NT2/D1 (cell line): Measurements from ENCODE around the gene PANK2.

Experiments used
- DNase-seq: peaks from one replicate; pipeline ENCODE4 v3.0.0-alpha.2; 2011; ENCODE audit warnings: low read depth, low spot score
- H3K27me3 ChIP-seq: 2 replicates; pipeline ENCODE4 v1.6.0; 2011; ENCODE audit warnings: mild to moderate bottlenecking; ENCODE audit not compliant: insufficient read length, insufficient read depth
- H3K36me3 ChIP-seq: 2 replicates; pipeline ENCODE4 v1.6.1; 2011; ENCODE audit warnings: mild to moderate bottlenecking, low read length, mixed read lengths; ENCODE audit not compliant: insufficient read depth, insufficient read length
- H3K4me1 ChIP-seq: 2 replicates; pipeline ENCODE4 v1.5.1; 2011; ENCODE audit not compliant: insufficient read depth, insufficient read length
- H3K4me3 ChIP-seq: 2 replicates; pipeline ENCODE4 v1.5.1; 2011; ENCODE audit warnings: low read depth; ENCODE audit not compliant: insufficient read length
- H3K9ac ChIP-seq: 2 replicates; pipeline ENCODE4 v1.6.0; 2011; ENCODE audit warnings: low read depth; ENCODE audit not compliant: insufficient read length
- H3K9me3 ChIP-seq: 2 replicates; pipeline ENCODE4 v1.5.1; 2011; ENCODE audit warnings: mild to moderate bottlenecking, low read length; ENCODE audit not compliant: insufficient read depth
- SUZ12 ChIP-seq: IDR thresholded peaks from 2 replicates; pipeline ENCODE4 v1.6.1; 2011; ENCODE audit not compliant: insufficient read length, insufficient read depth; ENCODE audit errors: extremely low read depth
- YY1 ChIP-seq: IDR thresholded peaks from 2 replicates; pipeline ENCODE4 v1.6.1; 2011; ENCODE audit not compliant: insufficient read length, insufficient read depth
- ZNF274 ChIP-seq: IDR thresholded peaks from 2 replicates; pipeline ENCODE4 v1.6.1; 2011; ENCODE audit warnings: mild to moderate bottlenecking, low read depth, low read length

The PANK2 gene

GRCh38 chr20:3864518-3864917 lies 24.7 kb upstream of the PANK2 start:
- Histone ChIP-seq H3K9me3 (peaks cover 6% of the 10 kb centered on the region; the same call in 1 of the 2 replicates), H3K4me1 (peaks cover 3% of the 10 kb centered on the region), H3K27me3 (no peaks in the 10 kb centered on the region), H3K9ac (no peak overlapping the region), H3K4me3 (no peak overlapping the region), H3K36me3 (peaks cover 80% of the 10 kb centered on the region)
- no peak for TF ChIP-seq YY1
- no peak for DNase-seq

DNA sequence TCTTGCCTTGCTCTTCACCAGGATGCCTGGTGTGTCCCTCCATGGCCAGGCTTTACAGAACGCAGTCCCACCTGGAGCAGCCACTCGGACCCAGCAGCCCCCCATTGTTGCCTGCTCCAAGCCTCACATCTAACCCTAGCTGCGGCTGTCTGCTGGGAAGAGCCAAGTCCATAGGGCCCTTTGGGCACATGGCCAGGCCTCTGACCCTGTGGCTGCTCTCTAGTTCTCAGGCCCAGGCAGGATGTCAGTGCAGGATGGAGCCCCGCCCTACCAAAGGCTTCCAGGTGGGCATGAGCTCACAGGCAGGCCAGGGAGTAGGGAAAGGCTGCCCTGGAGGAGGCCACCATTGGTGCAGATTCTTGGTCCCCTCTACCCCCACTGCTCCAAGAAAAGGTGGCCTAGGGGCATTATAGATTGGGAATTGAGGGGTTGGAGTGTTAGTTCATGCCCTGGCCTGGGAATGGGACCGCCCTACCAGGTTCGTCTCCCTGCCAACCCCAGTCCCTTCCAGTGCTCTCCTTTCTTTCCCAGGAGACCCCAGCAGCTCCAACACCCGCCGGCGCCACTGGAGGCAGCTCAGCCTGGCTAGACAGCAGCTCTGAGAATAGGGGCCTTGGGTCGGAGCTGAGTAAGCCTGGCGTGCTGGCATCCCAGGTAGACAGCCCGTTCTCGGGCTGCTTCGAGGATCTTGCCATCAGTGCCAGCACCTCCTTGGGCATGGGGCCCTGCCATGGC lies 23.9 kb upstream of the PANK2 start:
- no peaks in the 10 kb centered on the region for H3K27me3 ChIP-seq
- DNase-seq, result no peak
- no peak overlapping the region for H3K9ac ChIP-seq
- peaks cover 6% of the 10 kb centered on the region; the same call in 1 of the 2 replicates for H3K9me3 ChIP-seq
- TF ChIP-seq YY1 (no peak), ZNF274 (no peak), SUZ12 (no peak)
- peaks cover 80% of the 10 kb centered on the region for H3K36me3 ChIP-seq
- peaks cover 3% of the 10 kb centered on the region for H3K4me1 ChIP-seq
- no peak overlapping the region for H3K4me3 ChIP-seq

DNA sequence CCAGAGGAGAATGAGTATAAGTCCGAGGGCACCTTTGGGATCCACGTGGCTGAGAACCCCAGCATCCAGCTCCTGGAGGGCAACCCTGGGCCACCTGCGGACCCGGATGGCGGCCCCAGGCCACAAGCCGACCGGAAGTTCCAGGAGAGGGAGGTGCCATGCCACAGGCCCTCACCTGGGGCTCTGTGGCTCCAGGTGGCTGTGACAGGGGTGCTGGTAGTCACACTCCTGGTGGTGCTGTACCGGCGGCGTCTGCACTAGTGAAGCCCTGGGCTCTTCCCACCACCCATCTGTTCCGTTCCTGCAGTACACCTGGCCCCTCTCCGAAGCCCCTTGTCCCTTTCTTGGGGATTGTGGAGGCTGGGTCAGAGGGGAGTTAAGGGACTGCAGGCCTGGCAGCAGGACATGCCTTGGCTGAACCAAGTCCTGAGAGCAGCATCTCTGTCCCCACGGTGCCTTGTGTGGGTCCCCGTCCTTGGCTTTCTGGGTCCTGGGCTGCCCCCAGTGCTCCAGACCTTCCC lies 23.2 kb upstream of the PANK2 start:
- Histone ChIP-seq H3K36me3 (peaks cover 75% of the 10 kb centered on the region), H3K4me1 (peaks cover 3% of the 10 kb centered on the region), H3K9me3 (peaks cover 6% of the 10 kb centered on the region; the same call in 1 of the 2 replicates), H3K4me3 (no peak overlapping the region), H3K9ac (no peak overlapping the region), H3K27me3 (no peaks in the 10 kb centered on the region)
- no peak for DNase-seq
- no peak for TF ChIP-seq ZNF274
- TF ChIP-seq YY1, result no peak
- TF ChIP-seq SUZ12, result no peak

GRCh38 chr20:3866464-3866863 lies 22.7 kb upstream of the PANK2 start:
- H3K4me3 ChIP-seq, result no peak overlapping the region
- H3K36me3 ChIP-seq, result peaks cover 75% of the 10 kb centered on the region
- TF ChIP-seq YY1 (no peak), ZNF274 (no peak), SUZ12 (no peak)

DNA sequence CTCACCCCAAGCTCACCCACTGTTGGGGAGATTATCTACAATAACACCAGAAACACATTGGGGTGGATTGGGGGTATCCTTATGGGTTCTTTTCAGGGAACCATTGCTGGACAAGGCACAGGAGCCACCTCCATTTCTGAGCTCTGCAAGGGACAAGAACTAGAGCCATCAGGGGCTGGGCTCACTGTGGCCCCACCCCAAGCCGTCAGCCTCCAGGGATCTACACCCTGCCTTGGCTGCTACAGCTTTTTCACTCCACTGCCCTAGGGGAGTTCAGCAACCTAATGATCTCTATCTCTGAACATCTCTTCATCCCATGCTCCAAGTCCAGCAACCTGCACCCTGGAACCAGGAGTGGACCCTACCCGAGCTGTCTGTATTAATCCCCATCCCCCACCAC lies 21.4 kb upstream of the PANK2 start:
- H3K36me3 ChIP-seq, result peaks cover 75% of the 10 kb centered on the region

More at GRCh38 chr20:3866464-3866863, 22.7 kb upstream of the PANK2 start:
- DNase-seq, result no peak
- H3K4me1 ChIP-seq, result peaks cover 5% of the 10 kb centered on the region
- H3K9ac ChIP-seq, result no peak overlapping the region
- no peaks in the 10 kb centered on the region for H3K27me3 ChIP-seq
- H3K9me3 ChIP-seq, result peaks cover 6% of the 10 kb centered on the region; the same call in 1 of the 2 replicates

DNA sequence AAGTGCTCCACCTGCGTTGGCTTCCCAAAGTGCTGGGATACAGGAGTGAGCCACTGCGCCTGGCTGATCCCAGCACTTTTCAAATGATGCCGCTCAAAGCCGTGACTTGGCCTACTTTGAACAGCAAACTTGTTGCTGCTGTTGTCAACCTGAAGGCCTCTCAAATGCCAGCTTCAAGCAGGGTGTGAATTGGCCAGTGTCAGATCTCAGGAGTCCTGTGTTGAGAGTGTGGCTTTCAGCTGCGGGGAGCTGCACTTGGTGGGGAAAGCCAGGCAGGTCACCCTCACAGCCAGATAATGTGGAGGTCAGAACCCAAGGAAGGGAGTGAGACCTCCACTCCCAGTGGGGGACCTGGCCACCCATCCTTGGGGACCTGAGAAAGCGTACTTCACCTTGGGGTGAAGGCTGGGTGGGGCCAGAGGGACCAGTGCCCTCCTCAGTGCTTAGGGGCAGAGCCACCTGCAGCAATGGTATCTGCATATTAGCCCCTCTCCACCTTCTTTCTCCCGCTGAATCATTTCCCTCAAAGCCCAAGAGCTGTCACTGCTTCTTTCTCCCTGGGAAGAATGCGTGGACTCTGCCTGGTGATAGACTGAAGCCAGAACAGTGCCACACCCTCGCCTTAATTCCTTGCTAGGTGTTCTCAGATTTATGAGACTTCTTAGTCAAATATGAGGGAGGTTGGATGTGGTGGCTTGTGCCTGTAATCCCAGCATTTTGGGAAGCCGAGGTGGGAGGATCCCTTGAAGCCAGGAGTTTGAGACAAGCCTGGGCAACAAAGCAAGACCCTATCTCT lies 19.1 kb upstream of the PANK2 start:
- no peaks in the 10 kb centered on the region for H3K9me3 ChIP-seq
- TF ChIP-seq YY1 (no peak), SUZ12 (no peak), ZNF274 (no peak)
- peaks cover 5% of the 10 kb centered on the region for H3K4me1 ChIP-seq
- H3K4me3 ChIP-seq, result no peak overlapping the region
- H3K27me3 ChIP-seq, result no peaks in the 10 kb centered on the region
- DNase-seq, result no peak
- no peak overlapping the region for H3K9ac ChIP-seq
- H3K36me3 ChIP-seq, result peaks cover 70% of the 10 kb centered on the region

More for the DNA sequence above, 21.4 kb upstream of the PANK2 start:
- TF ChIP-seq YY1, result no peak
- no peak for TF ChIP-seq SUZ12
- no peak for TF ChIP-seq ZNF274
- no peak for DNase-seq
- no peaks in the 10 kb centered on the region for H3K9me3 ChIP-seq
- no peak overlapping the region for H3K9ac ChIP-seq
- peaks cover 5% of the 10 kb centered on the region for H3K4me1 ChIP-seq
- H3K4me3 ChIP-seq, result no peak overlapping the region
- no peaks in the 10 kb centered on the region for H3K27me3 ChIP-seq
